ENCODE data around the gene SPINK1. TPM values are rescaled to one million over a fixed set of nuclear protein-coding genes. Genes with fewer than 3 reads are reported as not detected.
"Not testable (repeated sequence)": the region's sequence is repeated elsewhere in the genome, so short reads cannot be mapped to it uniquely, and the experiment has no call there.

SPINK1 gene
- total RNA-seq, 1 experiment from 2014 or later = not detected

DNA sequence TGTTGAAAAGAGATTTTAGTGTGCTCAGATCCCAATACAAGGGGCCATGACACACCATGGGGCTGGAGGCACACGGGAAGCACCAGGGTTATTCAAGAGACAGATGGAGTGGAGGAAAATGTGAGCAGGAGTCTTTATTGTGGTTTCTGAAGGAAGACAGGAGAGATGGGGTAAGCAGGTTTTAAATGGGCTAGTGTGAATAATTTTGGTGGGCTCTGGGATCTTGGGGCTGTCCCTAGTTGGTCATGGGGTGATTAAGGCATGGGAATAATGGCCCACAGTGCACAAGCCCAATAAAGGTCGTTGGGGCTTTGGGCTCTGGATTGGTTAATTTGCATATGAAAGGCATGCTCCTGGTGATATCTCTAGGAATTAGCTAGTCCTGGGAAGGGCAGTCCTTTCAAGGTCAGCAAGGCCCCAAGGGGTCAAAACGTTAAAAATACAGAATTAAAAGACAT lies 43.5 kb upstream of the SPINK1 start:
- TF ChIP-seq, protein P1, sequence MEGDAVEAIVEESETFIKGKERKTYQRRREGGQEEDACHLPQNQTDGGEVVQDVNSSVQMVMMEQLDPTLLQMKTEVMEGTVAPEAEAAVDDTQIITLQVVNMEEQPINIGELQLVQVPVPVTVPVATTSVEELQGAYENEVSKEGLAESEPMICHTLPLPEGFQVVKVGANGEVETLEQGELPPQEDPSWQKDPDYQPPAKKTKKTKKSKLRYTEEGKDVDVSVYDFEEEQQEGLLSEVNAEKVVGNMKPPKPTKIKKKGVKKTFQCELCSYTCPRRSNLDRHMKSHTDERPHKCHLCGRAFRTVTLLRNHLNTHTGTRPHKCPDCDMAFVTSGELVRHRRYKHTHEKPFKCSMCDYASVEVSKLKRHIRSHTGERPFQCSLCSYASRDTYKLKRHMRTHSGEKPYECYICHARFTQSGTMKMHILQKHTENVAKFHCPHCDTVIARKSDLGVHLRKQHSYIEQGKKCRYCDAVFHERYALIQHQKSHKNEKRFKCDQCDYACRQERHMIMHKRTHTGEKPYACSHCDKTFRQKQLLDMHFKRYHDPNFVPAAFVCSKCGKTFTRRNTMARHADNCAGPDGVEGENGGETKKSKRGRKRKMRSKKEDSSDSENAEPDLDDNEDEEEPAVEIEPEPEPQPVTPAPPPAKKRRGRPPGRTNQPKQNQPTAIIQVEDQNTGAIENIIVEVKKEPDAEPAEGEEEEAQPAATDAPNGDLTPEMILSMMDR (conservative IDR thresholded peaks at IDR 0.05) = no peak
- no peak for TF ChIP-seq EZH2 (IDR thresholded peaks at IDR 0.05; ENCODE audit: low read depth)
- H3K9me2 ChIP-seq (ENCODE audit: insufficient read depth) = no peaks in the 10 kb centered on the region
- H3K4me3 ChIP-seq = no peak overlapping the region
- H3K4me1 ChIP-seq (replicated peaks; ENCODE audit: insufficient read depth) = no peaks in the 10 kb centered on the region
- CTCF ChIA-PET = no interaction called here
- H2AFZ ChIP-seq = no peak overlapping the region
- no peaks in the 10 kb centered on the region for H3K27me3 ChIP-seq (ENCODE audit: insufficient read depth, low read depth)
- H3K27ac ChIP-seq = no peak overlapping the region
- H4K20me1 ChIP-seq (ENCODE audit: insufficient read depth) = no peaks in the 10 kb centered on the region
- intact Hi-C loops (cut with micrococcal nuclease; ENCODE audit: unreplicated experiment) = no loop called here
- no peaks in the 10 kb centered on the region for H3K36me3 ChIP-seq (ENCODE audit: low read depth)
- H3K9me3 ChIP-seq (ENCODE audit: insufficient read depth, low read depth) = no peaks in the 10 kb centered on the region
- DNase-seq = no peak
- H3K79me2 ChIP-seq (ENCODE audit: low read depth) = no peaks in the 10 kb centered on the region
- H3K4me2 ChIP-seq = no peak overlapping the region
- H3F3A ChIP-seq (ENCODE audit: insufficient read depth, low read depth) = no peaks in the 10 kb centered on the region
- no TSS peak for BruUV-seq (replicated peaks)
- POLR2A ChIA-PET (ENCODE audit: unreplicated experiment) = no interaction called here

DNA sequence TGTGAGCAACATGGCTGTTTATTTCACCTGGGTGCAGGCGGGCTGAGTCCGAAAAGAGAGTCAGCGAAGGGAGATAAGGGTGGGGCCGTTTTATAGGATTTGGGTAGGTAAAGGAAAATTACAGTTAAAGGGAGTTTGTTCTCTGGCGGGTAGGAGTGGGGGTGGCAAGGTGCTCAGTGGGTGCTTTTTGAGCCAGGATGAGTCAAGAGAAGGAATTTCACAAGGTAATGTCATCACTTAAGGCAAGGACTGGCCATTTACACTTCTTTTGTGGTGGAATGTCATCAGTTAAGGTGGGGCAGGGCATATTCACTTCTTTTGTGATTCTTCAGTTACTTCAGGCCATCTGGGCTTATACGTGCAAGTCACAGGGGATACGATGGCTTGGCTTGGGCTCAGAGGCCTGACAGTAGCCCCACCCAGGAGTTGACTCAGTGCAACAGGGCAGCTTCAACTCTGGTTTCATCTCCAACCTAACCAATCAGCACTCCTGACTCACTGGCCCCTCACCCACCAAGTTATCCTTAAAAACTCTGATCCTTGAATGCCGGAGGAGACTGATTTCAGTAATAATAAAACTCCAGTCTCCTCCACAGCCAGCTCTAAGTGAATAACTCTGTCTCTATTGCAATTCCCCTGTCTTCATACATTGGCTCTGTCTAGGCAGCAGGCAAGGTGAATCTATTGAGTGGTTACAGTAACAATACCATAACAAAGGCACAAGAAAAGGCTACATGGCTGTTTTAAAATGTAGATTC lies 42.8 kb upstream of the SPINK1 start:
- H4K20me1 ChIP-seq (ENCODE audit: insufficient read depth); H3K79me2 ChIP-seq (ENCODE audit: low read depth); H3K36me3 ChIP-seq (ENCODE audit: low read depth); intact Hi-C loops (cut with micrococcal nuclease; ENCODE audit: unreplicated experiment); POLR2A ChIA-PET (ENCODE audit: unreplicated experiment); H3K4me3 ChIP-seq; H3K4me2 ChIP-seq; H3K9me3 ChIP-seq (ENCODE audit: insufficient read depth, low read depth); H3F3A ChIP-seq (ENCODE audit: insufficient read depth, low read depth); H2AFZ ChIP-seq; H3K4me1 ChIP-seq (replicated peaks; ENCODE audit: insufficient read depth); DNase-seq; CTCF ChIA-PET; H3K27ac ChIP-seq; H3K9me2 ChIP-seq (ENCODE audit: insufficient read depth); H3K27me3 ChIP-seq (ENCODE audit: insufficient read depth, low read depth); BruUV-seq (replicated peaks): not testable (repeated sequence)

DNA sequence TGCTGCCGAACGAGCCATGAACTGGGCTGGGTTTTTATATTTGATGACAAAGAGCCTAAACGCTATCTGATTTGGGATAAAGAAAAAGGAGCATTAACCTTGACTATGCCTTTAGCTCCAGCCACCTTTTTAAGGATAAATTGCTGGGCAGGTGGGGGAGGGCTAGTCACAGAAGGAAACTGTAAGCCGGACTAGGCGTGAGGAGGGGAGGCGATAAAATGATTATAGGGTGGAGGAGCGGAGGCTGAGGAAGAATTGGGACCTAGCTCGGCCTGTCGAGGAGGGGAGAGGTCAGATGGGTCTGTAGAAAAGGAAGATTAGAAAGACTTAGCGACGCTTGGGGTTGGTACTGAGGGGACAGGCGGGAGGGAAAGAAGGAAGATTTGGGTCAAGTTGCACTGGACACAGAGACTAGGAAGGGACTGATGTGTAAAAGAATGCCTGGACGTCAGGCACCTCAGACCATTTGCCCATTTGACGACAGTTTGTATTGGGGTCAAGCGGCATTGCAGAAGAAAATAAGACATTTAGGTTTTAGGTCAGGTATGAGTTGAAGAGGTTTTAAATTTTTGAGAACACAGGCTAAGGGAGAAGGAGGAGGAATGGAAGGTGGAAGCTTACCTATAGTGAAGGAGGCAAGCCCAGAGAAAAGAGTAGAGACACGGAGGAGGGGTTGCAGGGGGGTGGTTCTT lies 41.4 kb upstream of the SPINK1 start:
- H3F3A ChIP-seq (ENCODE audit: insufficient read depth, low read depth); POLR2A ChIA-PET (ENCODE audit: unreplicated experiment); H3K4me1 ChIP-seq (replicated peaks; ENCODE audit: insufficient read depth); H3K9me2 ChIP-seq (ENCODE audit: insufficient read depth); BruUV-seq (replicated peaks); H3K79me2 ChIP-seq (ENCODE audit: low read depth); DNase-seq; intact Hi-C loops (cut with micrococcal nuclease; ENCODE audit: unreplicated experiment); H4K20me1 ChIP-seq (ENCODE audit: insufficient read depth); H3K36me3 ChIP-seq (ENCODE audit: low read depth); H3K4me2 ChIP-seq; H3K27me3 ChIP-seq (ENCODE audit: insufficient read depth, low read depth); H2AFZ ChIP-seq; H3K4me3 ChIP-seq; H3K27ac ChIP-seq; H3K9me3 ChIP-seq (ENCODE audit: insufficient read depth, low read depth): not testable (repeated sequence)
- CTCF ChIA-PET = interaction anchor here (0.7 kb wide), 1 partner anchor 301 kb away, joined by 4 read pairs; no protein-coding TSS in a partner anchor

DNA sequence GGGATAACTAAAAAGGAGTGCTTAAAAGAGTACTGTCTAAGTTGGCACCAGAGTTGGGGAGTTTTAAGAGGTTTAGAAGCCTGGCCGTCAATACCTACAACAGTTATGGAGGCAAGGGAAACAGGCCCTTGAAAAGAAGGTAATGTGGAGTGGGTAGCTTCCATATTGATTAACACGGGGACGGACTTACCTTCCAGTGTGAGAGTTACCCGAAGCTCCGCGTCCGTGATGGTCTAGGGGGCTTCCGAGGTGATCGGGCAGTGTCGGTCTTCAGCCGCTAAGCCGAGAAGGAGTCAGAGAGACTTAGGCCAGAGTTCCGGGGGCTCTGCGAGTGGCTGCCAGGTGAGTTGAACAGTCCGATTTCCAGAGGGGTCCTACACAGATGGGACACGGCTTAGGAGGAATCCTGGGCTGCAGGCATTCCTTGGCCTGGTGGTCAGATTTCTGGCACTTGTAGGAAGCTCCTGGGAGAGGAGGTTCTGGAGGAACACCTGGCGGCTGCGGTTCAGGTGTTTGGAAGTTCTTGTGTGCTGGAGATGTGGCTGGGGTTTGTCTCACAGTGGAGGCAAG lies 40.6 kb upstream of the SPINK1 start:
- H3K36me3 ChIP-seq (ENCODE audit: low read depth); H3K4me3 ChIP-seq; H3K9me2 ChIP-seq (ENCODE audit: insufficient read depth); H4K20me1 ChIP-seq (ENCODE audit: insufficient read depth); H3K4me2 ChIP-seq; H3K27me3 ChIP-seq (ENCODE audit: insufficient read depth, low read depth); CTCF ChIA-PET; intact Hi-C loops (cut with micrococcal nuclease; ENCODE audit: unreplicated experiment); H3K9me3 ChIP-seq (ENCODE audit: insufficient read depth, low read depth); BruUV-seq (replicated peaks); H3K27ac ChIP-seq; H3F3A ChIP-seq (ENCODE audit: insufficient read depth, low read depth); DNase-seq; H3K4me1 ChIP-seq (replicated peaks; ENCODE audit: insufficient read depth); POLR2A ChIA-PET (ENCODE audit: unreplicated experiment); H2AFZ ChIP-seq; H3K79me2 ChIP-seq (ENCODE audit: low read depth): not testable (repeated sequence)

DNA sequence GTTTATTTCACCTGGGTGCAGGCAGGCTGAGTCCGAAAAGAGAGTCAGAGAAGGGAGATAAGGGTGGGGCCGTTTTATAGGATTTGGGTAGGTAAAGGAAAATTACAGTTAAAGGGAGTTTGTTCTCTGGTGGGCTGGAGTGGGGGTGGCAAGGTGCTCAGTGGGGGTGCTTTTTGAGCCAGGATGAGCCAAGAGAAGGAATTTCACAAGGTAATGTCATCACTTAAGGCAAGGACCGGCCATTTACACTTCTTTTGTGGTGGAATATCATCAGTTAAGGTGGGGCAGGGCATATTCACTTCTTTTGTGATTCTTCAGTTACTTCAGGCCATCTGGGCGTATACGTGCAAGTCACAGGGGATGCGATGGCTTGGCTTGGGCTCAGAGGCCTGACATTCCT lies 38.4 kb upstream of the SPINK1 start:
- H3F3A ChIP-seq (ENCODE audit: insufficient read depth, low read depth); H3K4me1 ChIP-seq (replicated peaks; ENCODE audit: insufficient read depth); H3K79me2 ChIP-seq (ENCODE audit: low read depth); H3K4me3 ChIP-seq; H3K27ac ChIP-seq; intact Hi-C loops (cut with micrococcal nuclease; ENCODE audit: unreplicated experiment); BruUV-seq (replicated peaks); H3K36me3 ChIP-seq (ENCODE audit: low read depth); H3K27me3 ChIP-seq (ENCODE audit: insufficient read depth, low read depth); POLR2A ChIA-PET (ENCODE audit: unreplicated experiment); DNase-seq; H4K20me1 ChIP-seq (ENCODE audit: insufficient read depth); CTCF ChIA-PET; H3K9me2 ChIP-seq (ENCODE audit: insufficient read depth); H2AFZ ChIP-seq; H3K9me3 ChIP-seq (ENCODE audit: insufficient read depth, low read depth); H3K4me2 ChIP-seq: not testable (repeated sequence)
